Esophagus (tissue), 2 donors: ENCODE data around the gene CNBD2. TPM values are rescaled to one million over a fixed set of nuclear protein-coding genes. Genes with fewer than 3 reads are reported as not detected.
"Not testable (repeated sequence)": the region's sequence is repeated elsewhere in the genome, so short reads cannot be mapped to it uniquely, and the experiment has no call there.

Experiments
- H3K27ac ChIP-seq, 2 donors: one replicate each; pipeline ENCODE4 v1.5.1; 2013; ENCODE audit warnings: low read depth in 2 of 2, mild to moderate bottlenecking in 2 of 2, inconsistent platforms in 1 of 2, low read length in 1 of 2, moderate library complexity in 1 of 2
- H3K27me3 ChIP-seq, 2 donors: one replicate each; pipeline ENCODE4 v1.6.1; 2013; ENCODE audit warnings: low read length in 2 of 2, control low read depth in 1 of 2, mild to moderate bottlenecking in 1 of 2; ENCODE audit not compliant: insufficient read depth in 2 of 2, control insufficient read depth in 1 of 2
- H3K36me3 ChIP-seq, 2 donors: one replicate each; pipeline ENCODE4 v1.6.1; 2013; ENCODE audit warnings: low read length in 1 of 2; ENCODE audit not compliant: control insufficient read depth in 2 of 2, insufficient read depth in 2 of 2
- H3K4me1 ChIP-seq, 2 donors: one replicate each; pipeline ENCODE4 v1.6.1; 2013; ENCODE audit warnings: low read length in 1 of 2; ENCODE audit not compliant: control insufficient read depth in 2 of 2, insufficient read depth in 2 of 2
- H3K4me3 ChIP-seq, 2 donors: one replicate each; pipeline ENCODE4 v1.5.1; 2013; ENCODE audit warnings: low read length in 2 of 2, mild to moderate bottlenecking in 2 of 2, low read depth in 1 of 2, moderate library complexity in 1 of 2
- H3K9me3 ChIP-seq, 2 donors: one replicate each; pipeline ENCODE4 v1.6.1; 2013; ENCODE audit warnings: mild to moderate bottlenecking in 2 of 2, low read depth in 1 of 2, low read length in 1 of 2, moderate library complexity in 1 of 2; ENCODE audit not compliant: control insufficient read depth in 2 of 2, insufficient read depth in 1 of 2
- WGBS, 2 donors: extraction: QIAGEN DNeasy Blood & Tissue Kit; methylation state at CpG; one replicate each; pipeline ENCODE4 v1.1.7; 2013; 5-methylcytosine and 5-hydroxymethylcytosine counted together
- polyA plus RNA-seq, 2 donors: library from polyadenylated mRNA; stranded (reverse); fragments of 200-250 nt; gene quantifications; one replicate each; pipeline ENCODE4 v1.2.3, GENCODE V29; 2013
- donor health status: healthy with polysubstance abuse.
- donor health status: Bipolar disorder and iron deficiency.

CNBD2 gene
- polyA plus RNA-seq, 2 donors, result 6.1 to 13.5 TPM

GRCh38 chr20:36066777-36067176, 98.4 kb downstream of the CNBD2 start:
- Histone ChIP-seq H3K4me3 (no peak overlapping the region), H3K27ac (no peak overlapping the region), H3K27me3 (no peaks in the 10 kb centered on the region), H3K9me3 (no peaks in the 10 kb centered on the region), H3K36me3 (no peaks in the 10 kb centered on the region), H3K4me1 (peaks cover 0 to 10% of the 10 kb centered on the region in 2 donors)
- WGBS, 2 donors, result 59 to 68% methylated on average over 2 of the region's 2 CpGs

- WGBS, 2 donors, result 93 to 94% methylated on average over 11 of the region's 11 CpGs
- not testable (repeated sequence) for H3K36me3 ChIP-seq, H3K9me3 ChIP-seq, H3K27ac ChIP-seq, H3K4me1 ChIP-seq, H3K27me3 ChIP-seq, H3K4me3 ChIP-seq
Observed at GRCh38 chr20:36068526-36068925, 100.1 kb downstream of the CNBD2 start.

GRCh38 chr20:36070451-36070850, 102.1 kb downstream of the CNBD2 start:
- Histone ChIP-seq H3K9me3 (no peaks in the 10 kb centered on the region), H3K36me3 (no peaks in the 10 kb centered on the region), H3K27me3 (no peaks in the 10 kb centered on the region), H3K27ac (no peak overlapping the region), H3K4me1 (peaks cover 0 to 4% of the 10 kb centered on the region in 2 donors), H3K4me3 (no peak overlapping the region)
- 63 to 65% methylated on average over 8 of the region's 8 CpGs for WGBS, 2 donors

- H3K4me1 ChIP-seq, result no peaks in the 10 kb centered on the region
- H3K4me3 ChIP-seq, result no peak overlapping the region
- no peaks in the 10 kb centered on the region for H3K9me3 ChIP-seq
- WGBS, 2 donors, result 71 to 82% methylated on average over 2 of the region's 2 CpGs
- H3K27me3 ChIP-seq, result no peaks in the 10 kb centered on the region
- no peaks in the 10 kb centered on the region for H3K36me3 ChIP-seq
- no peak overlapping the region for H3K27ac ChIP-seq
Observed at GRCh38 chr20:36071848-36072247, 103.5 kb downstream of the CNBD2 start.

- Histone ChIP-seq H3K27ac (no peak overlapping the region), H3K36me3 (no peaks in the 10 kb centered on the region), H3K4me3 (no peak overlapping the region), H3K9me3 (no peaks in the 10 kb centered on the region), H3K27me3 (no peaks in the 10 kb centered on the region), H3K4me1 (no peaks in the 10 kb centered on the region)
- WGBS, 2 donors, result 4 to 18% methylated on average over 2 of the region's 2 CpGs
Observed at GRCh38 chr20:36074983-36075382, 106.6 kb downstream of the CNBD2 start.

- WGBS, 2 donors, result 55 to 65% methylated on average over 5 of the region's 5 CpGs
- not testable (repeated sequence) for H3K27ac ChIP-seq, H3K9me3 ChIP-seq, H3K36me3 ChIP-seq, H3K27me3 ChIP-seq, H3K4me1 ChIP-seq, H3K4me3 ChIP-seq
Observed at GRCh38 chr20:36077762-36078161, 109.4 kb downstream of the CNBD2 start.

- Histone ChIP-seq H3K4me1 (no peaks in the 10 kb centered on the region), H3K4me3 (no peak overlapping the region), H3K27me3 (no peaks in the 10 kb centered on the region), H3K9me3 (no peaks in the 10 kb centered on the region), H3K36me3 (no peaks in the 10 kb centered on the region), H3K27ac (no peak overlapping the region)
- 92 to 93% methylated on average over 6 of the region's 6 CpGs for WGBS, 2 donors
Observed at GRCh38 chr20:36079486-36079885, 111.1 kb downstream of the CNBD2 start.

GRCh38 chr20:36079984-36080383, 111.6 kb downstream of the CNBD2 start:
- not testable (repeated sequence) for H3K9me3 ChIP-seq, H3K27me3 ChIP-seq, H3K27ac ChIP-seq, H3K4me1 ChIP-seq, H3K4me3 ChIP-seq, H3K36me3 ChIP-seq
- 77 to 78% methylated on average over 6 of the region's 6 CpGs for WGBS, 2 donors

Other genes with a start within 250 kb of the CNBD2 start
- gene RBM39, start 226.3 kb upstream of the CNBD2 start, polyA plus RNA-seq, result 100 to 1,000 TPM; 164 to 335 TPM
- 10 to 100 TPM; 13.0 to 15.8 TPM for gene PHF20, start 196.6 kb upstream of the CNBD2 start, polyA plus RNA-seq
- 100 to 1,000 TPM in 1 of 2 donors, 10 to 100 TPM in 1; 84.5 to 182 TPM for gene SCAND1, start 14.1 kb upstream of the CNBD2 start, polyA plus RNA-seq
- gene EPB41L1, start 186.2 kb downstream of the CNBD2 start, polyA plus RNA-seq, result 10 to 100 TPM; 30.2 to 35.0 TPM